IPS-18a (cell line): ENCODE measurements around the gene SLC39A11.
"Not testable (repeated sequence)": the region's sequence is repeated elsewhere in the genome, so short reads cannot be mapped to it uniquely, and the experiment has no call there.

ENCODE experiments used
- H3K27ac ChIP-seq: one replicate; pipeline ENCODE4 v1.5.1; 2013; ENCODE audit warnings: low read length
- H3K27me3 ChIP-seq: one replicate; pipeline ENCODE4 v1.6.1; 2013; ENCODE audit warnings: mild to moderate bottlenecking, low read length; ENCODE audit not compliant: control insufficient read depth, insufficient read depth
- H3K36me3 ChIP-seq: one replicate; pipeline ENCODE4 v1.6.1; 2013; ENCODE audit warnings: low read depth, low read length; ENCODE audit not compliant: control insufficient read depth
- H3K4me1 ChIP-seq: one replicate; pipeline ENCODE4 v1.6.1; 2013; ENCODE audit warnings: low read depth, low read length; ENCODE audit not compliant: control insufficient read depth
- H3K4me3 ChIP-seq: one replicate; pipeline ENCODE4 v1.5.1; 2013; ENCODE audit warnings: low read length
- H3K9ac ChIP-seq: one replicate; pipeline ENCODE4 v1.6.1; 2013; ENCODE audit warnings: mild to moderate bottlenecking, low read length, moderate library complexity
- H3K9me3 ChIP-seq: one replicate; pipeline ENCODE4 v1.6.1; 2013; ENCODE audit warnings: low read depth, low read length; ENCODE audit not compliant: control insufficient read depth

Gene SLC39A11

DNA sequence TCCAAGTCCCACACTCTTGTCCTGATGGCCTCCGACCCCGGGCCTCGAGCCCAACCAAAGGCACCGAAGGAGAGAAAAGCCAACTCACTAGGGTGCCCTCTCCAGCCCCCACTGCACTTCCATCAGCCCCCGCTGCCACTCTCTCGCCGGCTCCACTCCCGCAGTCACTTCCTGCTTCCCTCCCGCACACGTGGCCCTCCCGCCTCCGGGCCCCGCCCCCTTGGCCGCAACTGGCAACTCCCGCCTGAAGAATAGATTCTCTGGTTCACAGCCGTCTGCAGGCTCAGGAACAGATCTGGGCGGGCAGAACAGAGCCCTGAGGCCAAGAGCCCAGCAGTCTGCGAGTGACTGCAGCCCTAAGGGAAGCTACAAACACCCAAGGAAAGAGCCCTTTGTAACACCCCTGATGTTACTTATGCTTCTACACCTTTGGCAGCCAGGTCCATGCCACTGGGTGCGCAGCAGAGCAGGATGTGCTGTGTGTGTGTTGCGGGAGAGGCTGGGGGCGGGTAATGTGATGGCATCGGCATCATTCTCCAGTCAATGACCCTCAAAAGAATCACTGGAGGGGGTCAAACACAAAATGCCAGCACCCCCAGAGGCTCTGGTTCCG, at the start of gene SLC39A11:
TSS of gene SLC39A11 (minus strand) at position 166 of the 613 bp plus-strand sequence. CDS start 3,924 bp downstream, outside the sequence.
- peak within 1 kb of the TSS; percentile 70 for H3K4me3 ChIP-seq
- H3K27ac ChIP-seq, result no peak within 1 kb of the TSS
- H3K9me3 ChIP-seq, result no peaks in the 10 kb centered on the region
- no peaks in the 10 kb centered on the region for H3K36me3 ChIP-seq
- no peak within 1 kb of the TSS for H3K9ac ChIP-seq
- no peaks in the 10 kb centered on the region for H3K27me3 ChIP-seq
- peaks cover 16% of the 10 kb centered on the region for H3K4me1 ChIP-seq

DNA sequence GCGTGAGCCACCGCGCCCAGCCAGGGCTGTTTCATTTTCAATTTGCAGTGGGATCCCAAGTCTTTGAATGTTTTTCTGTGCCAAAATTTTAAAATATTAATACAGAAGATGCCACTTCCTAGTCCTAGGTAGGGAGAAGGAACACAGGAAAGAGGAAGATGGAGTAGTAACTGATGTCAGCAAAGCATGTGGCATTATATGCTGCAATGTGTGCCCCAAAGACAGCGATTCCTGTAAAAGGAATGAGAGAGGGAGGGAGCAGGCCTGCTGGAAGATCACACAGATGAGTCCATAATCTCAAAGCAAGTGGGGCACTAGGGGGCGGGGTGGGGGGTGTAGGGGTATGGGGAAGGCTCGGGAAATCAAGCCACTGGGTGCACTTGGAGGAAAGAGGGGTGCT, 48.9 kb upstream of the SLC39A11 start:
- H3K9me3 ChIP-seq, result no peaks in the 10 kb centered on the region
- H3K27me3 ChIP-seq, result no peaks in the 10 kb centered on the region
- no peak overlapping the region for H3K9ac ChIP-seq
- no peak overlapping the region for H3K27ac ChIP-seq
- H3K4me1 ChIP-seq, result no peaks in the 10 kb centered on the region
- H3K4me3 ChIP-seq, result no peak overlapping the region
- no peaks in the 10 kb centered on the region for H3K36me3 ChIP-seq

GRCh38 chr17:73140566-73140965, 48.1 kb upstream of the SLC39A11 start:
- H3K4me1 ChIP-seq, result no peaks in the 10 kb centered on the region
- no peaks in the 10 kb centered on the region for H3K9me3 ChIP-seq
- no peaks in the 10 kb centered on the region for H3K36me3 ChIP-seq
- H3K9ac ChIP-seq, result no peak overlapping the region
- no peak overlapping the region for H3K4me3 ChIP-seq
- H3K27ac ChIP-seq, result no peak overlapping the region
- no peaks in the 10 kb centered on the region for H3K27me3 ChIP-seq

- no peaks in the 10 kb centered on the region for H3K4me1 ChIP-seq
- H3K4me3 ChIP-seq, result no peak overlapping the region
- no peak overlapping the region for H3K9ac ChIP-seq
- no peaks in the 10 kb centered on the region for H3K36me3 ChIP-seq
- H3K27me3 ChIP-seq, result no peaks in the 10 kb centered on the region
- H3K27ac ChIP-seq, result no peak overlapping the region
- H3K9me3 ChIP-seq, result no peaks in the 10 kb centered on the region
These were observed 46.8 kb upstream of the SLC39A11 start for GRCh38 chr17:73139296-73139695.

DNA sequence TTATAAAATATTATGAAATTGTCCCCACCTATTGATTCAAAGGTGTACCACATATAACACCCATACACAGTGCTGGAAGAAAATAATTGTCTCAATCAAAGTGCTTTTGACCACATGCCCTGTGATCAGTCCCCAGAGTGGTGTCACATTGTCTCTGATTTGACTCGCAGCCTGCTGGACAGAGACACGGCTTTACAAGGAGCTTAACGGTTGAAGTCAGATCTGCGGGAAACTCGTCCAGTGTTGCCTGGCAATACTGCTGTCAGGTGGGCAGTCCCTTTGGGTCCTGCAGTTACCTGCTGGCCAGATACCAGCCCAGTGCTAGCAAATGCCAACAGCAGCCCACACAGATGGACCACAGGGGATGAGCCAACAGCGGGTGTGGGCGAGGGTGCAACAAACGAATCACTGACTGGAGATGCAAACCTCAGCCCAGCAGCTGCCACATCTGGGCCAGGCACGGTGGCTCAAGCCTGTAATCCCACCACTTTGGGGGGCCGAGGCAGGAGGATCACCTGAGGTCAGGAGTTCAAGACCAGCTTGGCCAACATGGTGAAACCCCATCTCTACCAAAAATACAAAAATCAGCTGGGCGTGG, 46.2 kb upstream of the SLC39A11 start:
- Histone ChIP-seq H3K4me1 (no peaks in the 10 kb centered on the region), H3K4me3 (no peak overlapping the region), H3K27ac (no peak overlapping the region), H3K27me3 (no peaks in the 10 kb centered on the region), H3K9me3 (no peaks in the 10 kb centered on the region), H3K36me3 (no peaks in the 10 kb centered on the region), H3K9ac (no peak overlapping the region)

- Histone ChIP-seq H3K27ac (no peak overlapping the region), H3K9ac (no peak overlapping the region), H3K36me3 (no peaks in the 10 kb centered on the region), H3K4me1 (peaks cover 4% of the 10 kb centered on the region), H3K4me3 (no peak overlapping the region), H3K9me3 (no peaks in the 10 kb centered on the region), H3K27me3 (no peaks in the 10 kb centered on the region)
These were observed 44.9 kb upstream of the SLC39A11 start for GRCh38 chr17:73137376-73137775.

DNA sequence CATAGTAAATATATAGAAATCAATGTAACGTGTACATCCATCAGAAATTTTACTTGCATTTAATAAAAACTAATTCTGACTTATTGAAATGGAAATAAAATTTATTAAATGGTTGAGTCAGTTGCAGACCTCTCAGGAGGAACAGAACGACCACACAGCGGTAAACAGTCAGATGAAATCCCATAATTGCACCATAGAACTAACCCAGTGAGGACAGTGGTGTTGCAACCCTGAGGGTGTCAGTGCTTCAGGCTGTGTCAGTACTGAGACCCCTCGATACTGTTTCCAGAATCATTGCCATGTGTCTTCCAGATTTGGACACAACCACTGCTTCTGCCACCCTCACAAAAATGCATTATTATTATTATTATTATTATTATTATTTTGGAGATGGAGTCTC, 43.3 kb upstream of the SLC39A11 start:
- no peak overlapping the region for H3K4me3 ChIP-seq
- H3K27ac ChIP-seq, result no peak overlapping the region
- no peaks in the 10 kb centered on the region for H3K27me3 ChIP-seq
- H3K36me3 ChIP-seq, result no peaks in the 10 kb centered on the region
- H3K9me3 ChIP-seq, result no peaks in the 10 kb centered on the region
- H3K4me1 ChIP-seq, result peaks cover 20% of the 10 kb centered on the region
- no peak overlapping the region for H3K9ac ChIP-seq

GRCh38 chr17:73133911-73134649, 41.6 kb upstream of the SLC39A11 start:
- peaks cover 26% of the 10 kb centered on the region for H3K4me1 ChIP-seq
- no peaks in the 10 kb centered on the region for H3K9me3 ChIP-seq
- no peak overlapping the region for H3K9ac ChIP-seq
- no peaks in the 10 kb centered on the region for H3K36me3 ChIP-seq
- H3K27ac ChIP-seq, result no peak overlapping the region
- H3K4me3 ChIP-seq, result no peak overlapping the region
- no peaks in the 10 kb centered on the region for H3K27me3 ChIP-seq

DNA sequence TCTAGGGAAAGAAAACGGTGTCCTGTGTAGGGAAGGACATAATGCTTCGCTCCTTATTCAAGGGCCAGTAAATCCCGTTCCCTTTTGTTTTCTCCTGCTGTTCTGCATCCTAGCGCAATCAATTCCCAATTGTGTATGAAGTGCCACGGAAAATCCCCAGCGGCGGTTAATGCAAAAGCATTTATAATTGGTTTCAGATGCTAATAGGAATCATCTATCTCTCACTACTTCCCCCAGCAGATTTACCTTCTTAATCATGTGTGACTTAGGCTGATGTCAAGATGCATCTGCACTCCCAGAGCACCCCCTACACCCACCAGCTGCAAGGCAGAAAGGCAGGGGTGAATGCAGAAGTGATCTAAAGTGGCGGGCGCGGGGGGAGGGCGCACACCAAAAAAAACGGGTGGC, 39.6 kb upstream of the SLC39A11 start:
- Histone ChIP-seq H3K4me3 (no peak overlapping the region), H3K9ac (no peak overlapping the region), H3K36me3 (no peaks in the 10 kb centered on the region), H3K9me3 (no peaks in the 10 kb centered on the region), H3K27me3 (no peaks in the 10 kb centered on the region), H3K27ac (no peak overlapping the region), H3K4me1 (peaks cover 26% of the 10 kb centered on the region)

- H3K4me3 ChIP-seq, H3K27me3 ChIP-seq, H3K9ac ChIP-seq, H3K27ac ChIP-seq, H3K9me3 ChIP-seq, H3K36me3 ChIP-seq: not testable (repeated sequence)
- peaks cover 26% of the 10 kb centered on the region for H3K4me1 ChIP-seq
These were observed 39.0 kb upstream of the SLC39A11 start for GRCh38 chr17:73131439-73131838.

GRCh38 chr17:73130977-73131376, 38.5 kb upstream of the SLC39A11 start:
- Histone ChIP-seq H3K9ac (no peak overlapping the region), H3K9me3 (no peaks in the 10 kb centered on the region), H3K27ac (no peak overlapping the region), H3K4me1 (peaks cover 26% of the 10 kb centered on the region), H3K4me3 (no peak overlapping the region), H3K36me3 (no peaks in the 10 kb centered on the region), H3K27me3 (no peaks in the 10 kb centered on the region)

- H3K4me3 ChIP-seq, result no peak overlapping the region
- H3K4me1 ChIP-seq, result peaks cover 26% of the 10 kb centered on the region
- H3K9me3 ChIP-seq, result no peaks in the 10 kb centered on the region
- no peak overlapping the region for H3K9ac ChIP-seq
- no peaks in the 10 kb centered on the region for H3K36me3 ChIP-seq
- no peak overlapping the region for H3K27ac ChIP-seq
- H3K27me3 ChIP-seq, result no peaks in the 10 kb centered on the region
These were observed 36.0 kb upstream of the SLC39A11 start for GRCh38 chr17:73128496-73128895.
